ENCODE results near the gene KLHDC8A.
A peak's percentile ranks its signal among the peaks of the same experiment; 100 is the strongest.

The KLHDC8A gene

DNA sequence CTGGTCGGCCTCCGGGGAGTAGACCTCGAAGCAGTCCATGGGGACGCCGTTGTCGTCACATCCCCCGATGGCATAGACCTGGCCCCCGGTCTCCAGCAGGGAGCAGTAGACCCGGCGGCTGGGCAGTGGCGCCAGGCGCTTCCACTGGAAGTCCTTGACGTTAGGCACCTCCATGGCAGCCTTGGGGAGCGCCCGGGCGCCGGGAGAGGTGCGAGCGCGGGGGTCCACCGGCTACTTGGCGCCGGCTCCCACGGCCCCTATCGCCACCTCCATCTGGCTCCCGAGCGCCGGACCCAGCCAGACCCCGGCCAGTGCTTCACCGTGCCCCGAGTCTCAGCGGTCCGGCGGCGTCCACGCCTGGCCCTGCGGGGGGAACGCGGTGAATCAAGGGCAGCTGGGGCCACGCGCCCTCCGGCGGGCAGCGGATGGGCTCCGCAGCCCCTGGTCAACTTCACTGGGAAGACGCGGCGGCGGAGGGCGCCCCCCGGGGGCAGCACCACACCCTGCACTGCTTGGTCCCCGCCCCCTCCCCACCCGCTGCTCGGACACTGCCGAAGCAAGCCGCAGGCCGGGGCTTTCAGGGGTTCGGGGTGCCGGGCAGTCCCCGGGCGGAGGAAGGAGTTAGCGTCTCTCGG is 13.2 kb downstream of the KLHDC8A start:
- DNase-seq: peak; percentile 28

DNA sequence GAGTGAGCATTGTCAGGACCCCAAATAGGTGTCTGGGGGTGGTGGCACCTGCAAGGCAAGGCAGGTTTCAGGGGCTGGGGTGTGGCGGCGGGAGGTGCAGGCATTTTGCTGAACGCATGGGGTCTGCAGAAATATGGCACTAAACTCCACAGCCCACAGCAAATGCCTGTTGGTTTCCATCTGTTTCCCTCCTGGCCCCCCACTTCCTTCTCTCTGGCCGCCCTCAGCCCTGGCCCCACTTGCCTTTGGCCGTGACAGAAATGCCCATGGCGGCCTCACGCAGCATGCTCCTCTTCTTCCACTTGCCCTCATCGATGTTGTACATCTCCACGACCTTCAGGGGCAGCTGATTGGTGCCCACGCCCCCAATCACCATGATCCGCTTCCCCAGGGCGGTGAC is 13.7 kb downstream of the KLHDC8A start:
- no peak for DNase-seq

DNA sequence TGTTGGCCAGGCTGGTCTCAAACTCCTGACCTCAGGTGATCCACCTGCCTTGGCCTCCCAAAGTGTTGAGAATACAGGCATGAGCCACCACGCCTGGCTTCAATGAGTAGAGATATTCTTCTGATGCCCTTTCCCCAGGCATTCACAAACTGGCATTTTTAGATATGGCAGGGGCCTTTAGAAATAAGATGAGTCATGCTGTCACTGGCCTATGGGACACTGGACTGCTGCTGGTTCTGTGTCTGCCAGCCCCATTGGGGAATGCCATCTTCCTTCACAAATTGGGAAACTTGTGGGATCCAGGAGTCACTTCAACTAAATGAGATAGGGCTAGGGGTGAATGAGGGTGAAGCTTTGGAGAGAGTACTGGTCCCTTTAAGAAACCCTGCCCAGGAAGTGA is 16.0 kb downstream of the KLHDC8A start:
- DNase-seq: no peak

DNA sequence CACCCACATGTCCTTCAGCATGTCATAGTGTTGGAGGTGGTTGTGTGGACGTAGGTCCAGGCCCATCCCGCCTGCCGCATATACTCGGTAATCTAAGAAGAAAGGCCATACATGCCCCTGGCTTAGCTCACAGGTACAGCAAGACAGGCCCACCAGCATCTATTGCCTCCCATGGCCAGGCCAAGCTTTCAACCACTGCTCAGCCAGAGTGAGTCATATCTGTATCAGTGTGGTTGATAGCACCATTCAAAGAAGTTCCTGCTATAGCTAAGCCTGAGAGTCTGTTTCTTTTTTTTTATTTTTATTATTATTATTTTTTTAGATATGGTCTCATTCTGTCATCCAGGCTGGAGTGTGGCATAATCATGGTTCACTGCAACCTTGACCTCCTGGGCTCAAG is 17.0 kb downstream of the KLHDC8A start:
- no peak for DNase-seq

DNA sequence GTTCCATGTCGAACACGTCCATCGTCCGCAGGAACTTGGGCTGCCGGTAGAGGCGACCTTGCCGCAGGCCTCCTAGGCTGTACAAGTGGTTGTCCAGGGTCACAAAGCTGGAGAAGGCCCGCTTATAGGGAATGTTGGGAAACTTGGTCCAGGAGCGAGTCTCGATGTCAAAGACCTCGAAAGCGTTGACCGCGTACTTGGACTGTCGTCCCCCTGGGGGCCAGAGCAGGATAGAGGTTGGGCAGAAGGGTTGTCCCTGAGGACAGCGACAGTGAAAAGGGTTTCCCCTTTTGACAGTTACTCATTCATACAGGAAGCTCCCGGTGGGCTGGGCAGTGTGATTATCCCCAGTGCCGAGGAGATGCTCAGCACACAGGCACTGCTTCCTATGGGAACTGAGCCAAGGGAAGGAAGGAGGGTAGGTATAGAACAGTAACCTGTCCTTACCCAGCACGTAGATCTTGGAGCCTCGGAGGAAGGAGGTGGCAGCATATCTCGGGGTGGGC is 17.5 kb downstream of the KLHDC8A start:
- no peak for DNase-seq

DNA sequence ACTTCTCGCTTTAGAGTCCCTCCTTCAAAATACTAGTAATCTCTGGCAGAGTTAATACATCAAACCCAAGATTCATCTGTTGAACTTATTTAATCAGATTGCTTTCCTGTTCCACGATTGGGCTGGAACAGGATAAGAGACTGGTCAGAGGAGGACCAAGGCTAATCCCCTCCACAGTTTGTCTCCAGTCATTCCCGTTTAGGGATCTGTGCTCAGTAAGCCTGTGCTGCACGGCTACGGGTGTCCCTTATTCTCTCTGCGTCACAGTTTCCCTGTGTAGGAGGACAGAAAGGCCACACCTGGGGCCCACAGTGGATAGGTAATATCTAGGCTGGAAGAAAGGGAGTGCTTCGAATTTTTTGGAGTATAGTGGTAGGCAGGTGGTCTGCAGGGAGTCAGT is 18.7 kb downstream of the KLHDC8A start:
- DNase-seq: no peak

DNA sequence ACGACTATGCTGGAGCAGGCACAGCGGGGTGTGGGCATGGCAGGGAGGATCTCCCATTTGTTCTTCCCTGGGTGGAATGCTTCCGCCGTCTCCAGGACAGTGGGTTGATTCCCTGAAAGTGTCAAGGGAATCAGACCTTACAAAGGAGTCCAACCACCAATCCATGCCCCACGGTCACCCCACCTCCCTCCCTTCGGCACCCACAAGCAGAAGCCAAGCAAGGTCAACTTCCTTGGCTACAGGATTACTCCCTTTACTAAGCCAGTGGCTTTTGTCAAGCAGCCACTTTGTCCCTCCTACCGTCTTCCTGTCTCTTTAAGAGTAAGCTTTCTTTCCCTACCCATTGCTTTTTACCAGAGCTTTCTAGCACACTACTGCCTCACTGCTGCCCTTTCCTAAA is 19.2 kb downstream of the KLHDC8A start:
- no peak for DNase-seq

DNA sequence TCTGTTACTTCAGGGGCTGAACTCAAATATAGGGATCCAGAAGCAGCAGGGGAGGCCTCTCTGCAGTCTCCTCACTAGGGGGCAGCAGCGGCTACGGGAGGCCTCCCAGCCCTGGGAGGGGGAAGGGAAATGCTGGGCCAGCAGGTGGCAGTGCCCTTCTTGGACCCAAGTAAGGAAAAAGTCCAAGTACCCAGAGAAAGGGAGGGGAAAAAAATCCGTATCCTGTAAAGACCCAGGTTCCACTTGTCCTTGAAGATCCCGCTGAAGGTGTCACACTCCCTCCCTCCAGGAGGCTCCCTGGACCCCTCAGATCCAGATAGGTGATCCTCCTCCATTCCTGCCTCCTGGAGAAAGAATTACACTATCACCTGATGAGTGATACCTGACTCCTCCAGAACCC is 21.0 kb downstream of the KLHDC8A start:
- DNase-seq: peak; percentile 62

DNA sequence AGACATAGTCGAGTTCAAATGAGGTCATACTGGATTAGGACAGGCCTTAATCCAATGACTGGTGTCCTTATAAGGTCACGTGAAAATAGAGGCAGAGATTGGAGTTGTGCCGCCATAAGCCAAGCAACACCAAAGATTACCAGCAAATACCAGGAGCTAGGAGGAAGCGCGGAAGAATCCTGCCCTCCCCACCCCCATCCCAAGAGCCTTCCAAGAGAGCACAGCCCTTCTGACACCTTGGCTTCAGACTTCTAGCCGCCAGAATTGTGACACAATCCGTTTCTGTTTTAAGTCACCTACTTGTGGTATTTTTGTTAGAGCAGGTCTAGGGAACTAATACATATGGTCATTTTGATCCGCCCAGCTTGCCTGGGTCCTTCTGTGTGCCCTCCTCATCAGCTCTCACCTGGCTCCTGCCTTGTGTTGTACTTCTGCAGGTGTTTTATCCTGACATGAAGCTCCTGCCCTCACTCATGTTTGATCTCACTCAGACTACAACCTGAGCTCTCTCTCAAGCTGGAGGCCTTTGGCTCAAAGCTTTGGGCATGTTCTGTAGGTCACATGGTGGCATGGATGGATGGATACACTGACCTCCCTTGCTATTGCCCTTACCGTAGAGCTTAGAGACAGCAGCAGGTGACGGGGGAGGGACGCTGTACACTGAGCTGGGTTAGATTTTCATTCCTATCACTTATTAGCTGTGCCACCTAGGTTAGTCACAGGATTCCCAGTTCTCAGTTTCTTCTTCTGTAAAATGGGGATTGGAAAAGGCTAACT is 24.5 kb downstream of the KLHDC8A start:
- DNase-seq: no peak

DNA sequence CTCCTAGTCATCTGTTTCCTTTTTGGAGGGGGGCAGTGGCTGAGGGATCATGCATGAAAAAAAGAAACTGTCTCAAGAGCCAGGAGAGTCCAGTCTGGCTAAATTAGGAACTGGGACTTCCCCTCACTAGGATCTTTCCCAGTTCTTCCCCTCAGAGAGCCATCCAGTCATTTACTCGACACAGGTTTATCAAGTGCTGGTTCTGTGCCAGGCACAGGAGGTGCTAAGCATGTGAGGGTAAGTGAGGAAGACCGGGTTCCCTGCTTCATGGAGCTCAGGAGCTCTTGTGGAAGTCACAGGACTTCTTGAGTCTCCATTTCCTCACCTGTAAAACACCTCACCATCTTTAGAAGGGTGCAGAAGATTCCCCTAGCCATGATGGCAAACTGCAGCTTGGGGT is 26.6 kb downstream of the KLHDC8A start:
- DNase-seq: no peak

DNA sequence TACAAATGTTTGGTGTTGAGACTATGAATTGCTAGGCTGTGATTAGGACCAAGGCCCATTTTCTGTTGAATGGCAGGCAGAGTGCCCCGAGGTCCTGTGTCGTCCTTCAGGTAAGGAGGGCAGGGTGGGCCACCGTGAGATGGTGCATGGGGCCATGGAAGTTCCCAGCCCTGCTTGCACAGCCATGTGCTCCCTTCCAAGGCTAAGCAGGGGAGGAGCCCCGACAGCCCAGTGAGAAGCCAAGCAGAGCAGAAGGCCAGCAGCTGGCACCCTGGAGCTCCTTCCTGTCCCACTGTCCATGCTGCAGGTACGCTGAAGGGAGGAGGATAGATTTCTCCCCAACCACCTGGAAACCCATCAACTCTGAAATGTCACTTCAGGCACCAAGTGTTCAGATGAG is 27.0 kb downstream of the KLHDC8A start:
- peak; percentile 30 for DNase-seq

DNA sequence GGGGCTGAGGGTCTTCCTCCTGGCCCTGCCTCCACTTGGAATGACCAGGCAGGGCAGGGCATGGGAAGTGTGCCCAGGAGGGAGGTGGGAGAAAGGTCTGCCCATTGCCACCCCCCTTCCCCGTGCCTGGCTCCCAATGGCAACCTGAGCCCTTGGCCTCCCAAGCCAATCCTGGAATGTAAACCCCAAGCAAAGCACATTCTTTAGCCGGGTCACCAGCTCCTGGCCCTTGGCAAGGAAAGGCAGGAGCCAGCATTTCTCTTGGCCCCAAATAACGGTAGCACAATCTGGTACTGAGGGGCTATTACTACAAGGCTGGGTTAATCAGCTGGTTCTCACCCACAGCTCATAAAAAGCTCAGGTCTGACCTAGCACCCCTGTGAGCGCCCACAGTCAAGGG is 28.2 kb downstream of the KLHDC8A start:
- no peak for DNase-seq

DNA sequence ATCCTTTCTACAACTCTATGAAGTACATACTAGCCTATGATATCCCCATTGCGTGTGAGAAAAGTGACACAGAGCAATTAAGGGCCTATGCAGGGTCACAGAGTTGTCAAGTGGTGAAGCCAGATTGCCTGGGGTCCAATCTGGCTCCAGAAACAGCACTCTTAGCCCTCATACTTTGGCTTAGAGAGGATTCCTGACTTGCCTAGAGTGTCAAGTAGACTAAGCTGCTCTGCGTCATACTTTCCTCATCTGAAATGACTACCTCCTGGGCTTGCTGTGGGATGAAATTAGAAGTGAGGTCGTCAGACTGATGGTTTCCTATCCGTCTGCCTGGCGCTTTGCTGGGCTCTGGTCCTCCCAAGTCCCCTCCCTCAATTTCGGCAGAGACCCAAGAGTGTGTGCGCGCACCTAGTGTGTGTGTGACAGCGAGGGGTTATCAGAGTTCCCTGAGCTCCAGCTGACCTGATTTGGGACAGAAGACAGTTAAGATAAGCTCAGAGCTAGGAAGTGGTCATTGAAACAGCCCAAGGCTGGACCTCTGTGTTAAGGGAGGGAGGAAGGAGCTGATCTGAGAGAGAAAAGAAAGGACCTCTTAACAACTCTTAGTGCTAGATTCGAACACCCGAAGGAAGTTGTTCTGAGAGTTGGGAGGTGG is 29.8 kb downstream of the KLHDC8A start:
- no peak for DNase-seq

DNA sequence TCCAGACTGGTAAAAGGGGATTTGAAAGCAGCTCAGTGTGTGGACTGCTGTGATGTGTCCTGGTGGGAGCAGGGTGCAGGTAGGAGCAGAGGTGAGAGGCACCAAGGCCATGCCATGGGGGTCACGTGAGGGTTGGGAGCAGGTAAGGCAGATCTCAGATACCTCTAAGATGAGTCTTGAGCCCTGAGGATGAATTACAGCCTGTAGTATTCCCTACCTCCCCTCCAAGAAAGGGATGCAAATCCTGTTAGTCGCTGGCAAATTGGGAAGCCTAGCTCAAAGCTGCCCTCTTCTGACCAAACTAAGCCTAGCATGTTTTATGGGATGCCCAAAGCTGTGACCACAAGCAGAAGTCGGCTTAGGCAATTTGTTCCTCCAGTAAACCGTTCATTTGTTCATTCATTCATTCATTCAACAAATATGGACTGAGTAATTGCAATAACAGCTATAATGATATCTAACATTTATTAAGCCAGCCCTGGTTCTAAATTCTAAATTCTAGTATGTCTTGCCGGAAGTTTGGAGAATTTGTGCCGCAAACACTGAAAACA is 31.3 kb downstream of the KLHDC8A start:
- peak; percentile 29 for DNase-seq

DNA sequence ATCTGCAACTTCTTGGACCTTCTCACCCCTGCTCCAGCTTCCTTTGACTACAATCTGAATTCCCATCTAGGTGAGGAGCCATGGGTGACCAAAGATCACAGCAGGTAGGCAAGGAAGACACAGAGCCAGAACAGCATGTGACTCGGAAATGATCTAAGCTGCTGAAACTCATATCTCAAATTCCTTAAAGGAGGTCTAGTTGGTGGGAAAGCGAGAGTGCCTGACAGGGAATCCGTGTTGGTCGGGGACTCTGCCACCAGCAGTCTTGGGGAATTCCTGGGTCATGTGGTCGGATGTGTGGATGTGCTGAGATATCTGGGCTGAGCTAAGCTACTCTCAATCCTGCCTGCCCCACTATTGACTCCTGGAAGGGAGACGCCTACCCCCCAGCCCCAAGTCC is 31.9 kb downstream of the KLHDC8A start:
- no peak for DNase-seq

DNA sequence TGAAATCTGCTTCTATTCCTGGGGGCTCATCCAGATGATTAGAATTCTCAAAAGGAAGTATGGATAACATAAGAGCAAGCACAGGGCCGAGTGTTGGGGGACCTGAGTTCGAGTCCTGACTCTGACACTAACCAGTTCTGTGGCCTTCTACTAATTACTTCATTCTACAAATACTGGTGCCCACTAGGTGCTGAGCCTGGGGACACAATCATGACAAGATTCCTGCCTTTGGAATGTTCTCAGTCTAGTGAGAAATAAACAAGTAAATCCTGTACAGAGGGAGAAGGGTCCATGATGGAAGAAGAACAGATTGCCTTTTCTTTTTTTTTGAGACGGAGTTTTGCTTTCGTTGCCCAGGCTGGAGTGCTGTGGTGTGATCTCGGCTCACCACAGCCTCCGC is 32.9 kb downstream of the KLHDC8A start:
- no peak for DNase-seq

DNA sequence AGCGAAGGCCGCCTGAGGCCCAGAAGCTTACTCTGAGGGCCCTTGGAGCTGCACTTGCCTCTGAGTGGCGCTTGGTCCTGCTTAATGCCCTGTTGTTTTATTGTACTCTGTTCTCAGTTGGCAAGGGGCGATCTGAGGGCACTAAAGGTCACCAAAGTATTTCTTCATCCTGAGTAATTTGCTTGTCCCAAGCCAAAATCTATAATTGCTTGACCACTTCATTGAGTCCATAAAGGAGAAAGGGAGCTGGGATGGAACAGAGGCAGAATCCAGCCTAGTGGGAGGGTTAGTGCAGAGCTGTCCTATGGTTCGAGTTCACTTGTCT is 34.8 kb downstream of the KLHDC8A start:
- no peak for DNase-seq

DNA sequence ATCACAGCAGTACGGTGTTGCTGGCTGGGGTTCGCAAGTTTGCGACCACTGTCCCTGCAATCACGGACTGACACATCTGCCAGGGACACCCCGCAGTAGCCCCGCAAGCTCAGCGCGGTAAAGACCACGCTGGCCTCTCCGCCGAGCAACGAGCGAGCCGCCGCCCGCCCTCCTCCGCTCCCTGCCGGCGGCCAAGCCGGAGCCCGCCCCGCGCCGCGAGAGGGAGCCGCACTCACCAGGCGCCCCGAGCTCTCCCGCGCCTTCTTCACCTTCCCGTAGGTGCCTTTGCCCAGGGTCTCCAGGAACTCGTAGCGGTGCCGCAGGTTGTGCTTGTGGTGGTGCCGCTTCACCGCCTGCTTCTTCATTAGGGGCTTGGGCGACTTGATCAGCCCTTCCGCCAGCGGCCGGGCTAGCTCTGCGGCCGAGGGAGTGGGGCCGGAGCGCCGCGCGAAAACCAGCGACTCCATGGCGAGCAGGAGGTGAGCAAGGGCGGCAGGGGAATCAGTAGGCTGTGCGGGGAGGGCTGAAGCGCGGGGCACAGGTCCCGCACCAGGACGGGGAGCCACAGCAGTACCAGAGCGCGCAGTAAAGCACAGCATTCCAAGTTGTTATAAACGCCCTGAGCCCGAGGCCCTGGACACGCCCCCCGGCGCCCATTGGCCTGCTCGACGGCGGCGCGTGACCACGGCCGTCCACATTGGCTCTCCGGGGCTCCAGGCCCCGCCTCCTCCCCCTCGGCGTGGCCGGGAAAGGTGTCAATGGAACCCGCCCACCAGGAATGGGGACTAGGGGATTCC is 35.4 kb downstream of the KLHDC8A start, which contains the start of gene NUAK2:
TSS of gene NUAK2 (minus strand) at position 584 of the 797 bp plus-strand sequence. CDS start at position 467, 117 bp downstream.
- peak; percentile 93 for DNase-seq

DNA sequence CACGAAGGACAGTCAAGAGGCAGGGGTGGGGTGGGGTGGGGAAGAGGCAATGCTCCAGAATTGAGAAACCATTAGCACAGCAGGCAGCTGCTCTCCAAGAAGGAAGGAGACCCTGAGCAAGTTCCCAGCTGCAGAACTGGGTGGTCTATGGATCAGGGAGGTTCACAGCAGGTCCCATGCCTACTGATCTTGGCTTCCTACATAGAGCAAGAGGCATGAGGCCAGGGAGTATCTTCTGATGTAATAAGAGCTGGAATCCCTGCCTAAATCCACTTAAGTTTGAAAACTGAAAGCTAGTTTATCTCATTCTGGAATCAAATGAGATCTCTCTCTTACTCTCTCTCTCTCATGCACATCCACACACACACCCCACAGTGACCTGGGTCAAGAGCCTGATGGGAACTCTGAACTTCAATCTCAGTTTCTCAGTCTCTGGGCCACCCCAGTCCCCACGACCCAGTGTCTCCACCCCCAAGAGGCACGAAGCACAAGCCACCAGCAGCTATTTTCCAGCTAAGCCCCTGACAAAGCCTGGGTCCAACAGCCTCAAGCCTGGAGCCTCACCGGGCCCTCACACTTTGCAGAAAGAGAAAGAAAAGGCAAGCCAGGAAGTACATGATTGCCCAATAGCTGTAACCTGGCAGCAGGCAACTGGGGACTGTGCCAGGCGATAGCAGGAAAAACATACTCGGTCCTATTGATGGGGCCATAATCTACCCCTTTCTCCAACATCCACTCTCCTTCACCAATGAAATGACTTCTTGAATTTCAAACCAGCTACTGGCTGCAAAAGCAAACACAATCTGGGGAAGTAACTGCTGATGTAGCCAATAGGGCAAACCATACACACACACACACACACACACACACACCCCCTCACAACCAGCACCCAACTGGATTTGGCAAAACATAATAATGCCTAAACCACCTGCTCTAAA is 37.4 kb downstream of the KLHDC8A start:
- peak; percentile 78 for DNase-seq

DNA sequence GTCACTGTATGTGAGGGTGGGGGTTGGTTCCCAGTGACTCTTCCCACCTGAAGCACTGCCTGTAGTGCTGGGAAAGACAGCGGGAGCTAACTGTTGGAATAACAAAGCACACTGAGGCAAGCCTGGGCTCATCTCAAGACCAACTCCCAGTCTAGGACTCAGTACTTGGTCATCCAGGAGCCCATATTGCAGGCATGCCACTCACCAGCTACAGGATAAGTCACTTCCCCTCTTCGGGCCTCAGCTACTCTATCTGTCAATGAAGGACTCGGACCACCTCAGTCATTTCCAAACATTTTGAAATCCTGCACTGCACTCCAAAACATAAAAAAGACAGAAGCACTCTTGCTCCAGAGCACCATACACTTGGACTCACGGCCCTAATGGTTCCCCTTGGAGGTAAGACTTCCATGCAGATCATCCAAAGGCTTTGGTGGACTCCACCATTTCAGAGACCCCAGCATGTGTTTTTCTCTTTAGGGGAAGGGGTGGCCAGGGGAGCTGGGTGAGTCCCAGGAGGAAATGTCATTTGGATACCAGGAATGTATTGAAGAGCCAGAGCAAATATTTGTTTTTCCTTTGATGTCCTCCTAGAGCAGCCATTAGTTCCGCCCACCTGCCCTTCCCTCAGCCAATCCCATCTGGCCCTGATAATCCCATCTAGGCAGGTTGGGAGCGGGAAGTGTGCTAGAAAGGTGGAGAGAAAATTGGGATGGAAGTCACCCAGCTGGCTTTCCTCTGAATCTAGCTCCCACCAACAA is 38.3 kb downstream of the KLHDC8A start:
- DNase-seq: peak; percentile 92

All from NCI-H510A (cell line).